Body of pancreas (tissue), 4 donors: ENCODE measurements around the gene RTF1.

ENCODE experiments used
- POLR2A ChIP-seq, 3 donors: fragments of 450-650 bp; IDR thresholded peaks; one replicate each; pipeline ENCODE4 v1.6.1; 2016; ENCODE audit warnings: antibody characterized with exemption in 3 of 3, mild to moderate bottlenecking in 2 of 3
- TF ChIP-seq, protein P1 (sequence below), 7 experiments: fragments of 450-650 bp in 4 of 7; fragments of 200-600 bp in 3 of 7; sonication (generic) in 3 of 7; IDR thresholded peaks; one replicate each; pipeline ENCODE4 v1.5.1; 2016 to 2019; ENCODE audit warnings: antibody characterized with exemption in 7 of 7

GRCh38 chr15:41499109-41499851 lies 82.4 kb downstream of the RTF1 start:
- TF ChIP-seq, protein P1, sequence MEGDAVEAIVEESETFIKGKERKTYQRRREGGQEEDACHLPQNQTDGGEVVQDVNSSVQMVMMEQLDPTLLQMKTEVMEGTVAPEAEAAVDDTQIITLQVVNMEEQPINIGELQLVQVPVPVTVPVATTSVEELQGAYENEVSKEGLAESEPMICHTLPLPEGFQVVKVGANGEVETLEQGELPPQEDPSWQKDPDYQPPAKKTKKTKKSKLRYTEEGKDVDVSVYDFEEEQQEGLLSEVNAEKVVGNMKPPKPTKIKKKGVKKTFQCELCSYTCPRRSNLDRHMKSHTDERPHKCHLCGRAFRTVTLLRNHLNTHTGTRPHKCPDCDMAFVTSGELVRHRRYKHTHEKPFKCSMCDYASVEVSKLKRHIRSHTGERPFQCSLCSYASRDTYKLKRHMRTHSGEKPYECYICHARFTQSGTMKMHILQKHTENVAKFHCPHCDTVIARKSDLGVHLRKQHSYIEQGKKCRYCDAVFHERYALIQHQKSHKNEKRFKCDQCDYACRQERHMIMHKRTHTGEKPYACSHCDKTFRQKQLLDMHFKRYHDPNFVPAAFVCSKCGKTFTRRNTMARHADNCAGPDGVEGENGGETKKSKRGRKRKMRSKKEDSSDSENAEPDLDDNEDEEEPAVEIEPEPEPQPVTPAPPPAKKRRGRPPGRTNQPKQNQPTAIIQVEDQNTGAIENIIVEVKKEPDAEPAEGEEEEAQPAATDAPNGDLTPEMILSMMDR (IDR thresholded peaks at IDR 0.05), result no peak
- TF ChIP-seq POLR2A (IDR thresholded peaks at IDR 0.05), result no peak
